ENCODE data around the gene PIMREG. TPM values are rescaled to one million over a fixed set of nuclear protein-coding genes. Genes with fewer than 3 reads are reported as not detected.
A peak's percentile ranks its signal among the peaks of the same experiment; 100 is the strongest.

Gene PIMREG
- total RNA-seq, 1 experiment from 2014 or later, result 46.6 TPM

DNA sequence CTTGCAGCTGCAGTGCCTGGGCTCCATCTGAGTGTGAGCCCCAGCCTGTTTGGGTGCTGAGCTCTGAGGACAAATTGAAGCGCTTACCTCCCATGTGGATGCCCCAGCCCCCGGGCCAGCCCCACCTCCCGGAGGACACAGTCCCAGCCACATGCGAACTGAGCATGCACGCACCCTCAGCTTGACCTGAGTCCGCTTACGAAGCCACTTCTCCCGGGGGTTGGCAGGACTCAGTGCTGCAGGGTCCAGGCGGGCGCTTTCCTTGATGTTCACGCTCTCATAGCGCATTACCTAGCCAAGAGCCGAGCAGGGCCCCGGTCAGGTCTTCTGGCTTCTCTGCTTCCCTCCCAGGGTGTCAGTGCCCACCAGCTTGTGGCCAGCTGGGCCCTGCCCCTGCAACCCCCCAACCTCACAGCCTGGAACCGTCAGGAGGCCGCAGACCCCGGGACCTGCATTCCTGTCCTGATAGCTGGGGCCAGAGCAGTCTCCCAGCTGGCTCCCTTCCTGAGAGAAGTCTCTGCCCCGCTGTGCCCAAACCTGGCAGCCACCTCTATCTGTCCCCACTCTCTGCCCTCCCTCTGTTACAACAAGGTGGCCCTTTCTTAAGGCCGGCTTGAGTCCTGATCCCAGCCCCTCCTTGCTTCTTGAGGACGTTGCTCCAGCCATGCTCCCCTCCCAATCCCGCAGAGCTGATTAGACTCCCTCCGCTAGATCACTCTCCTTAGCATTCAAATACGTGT lies 24.0 kb downstream of the PIMREG start:
- Histone ChIP-seq H3K27me3 (no peaks in the 10 kb centered on the region), H3K36me3 (no peaks in the 10 kb centered on the region), H3K9me3 (no peaks in the 10 kb centered on the region), H3K4me3 (no peak overlapping the region)
- no peak for DNase-seq

DNA sequence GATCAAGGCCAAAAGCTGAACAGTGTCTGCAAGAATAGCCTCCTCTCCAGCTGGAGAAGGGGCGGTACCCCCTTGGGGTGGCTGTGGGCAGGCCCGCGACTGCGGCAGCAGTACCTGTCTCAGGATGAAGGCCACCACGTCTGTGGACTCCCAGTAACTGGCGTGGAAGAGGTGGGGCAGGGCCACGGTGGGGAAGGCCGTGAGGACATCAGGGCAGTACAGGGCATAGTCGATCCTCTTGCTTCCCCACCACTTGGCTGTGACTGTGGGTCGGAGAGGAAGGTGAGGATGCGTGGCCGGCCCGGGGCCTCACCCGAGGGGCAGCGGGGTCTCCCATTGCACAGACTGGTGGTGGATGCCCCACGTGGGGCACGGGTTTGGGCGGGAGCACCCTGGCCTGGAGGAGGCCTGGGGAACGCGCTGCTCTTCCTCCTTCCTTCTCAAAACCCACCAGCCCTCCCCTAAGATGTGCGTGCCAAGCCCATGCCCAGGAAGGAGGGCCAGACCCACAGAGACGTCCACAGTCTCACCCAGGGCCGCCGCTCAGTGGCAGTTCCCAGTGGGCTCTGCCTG lies 26.0 kb downstream of the PIMREG start:
- DNase-seq, result no peak
- H3K4me3 ChIP-seq, result no peak overlapping the region
- H3K27me3 ChIP-seq, result no peaks in the 10 kb centered on the region

DNA sequence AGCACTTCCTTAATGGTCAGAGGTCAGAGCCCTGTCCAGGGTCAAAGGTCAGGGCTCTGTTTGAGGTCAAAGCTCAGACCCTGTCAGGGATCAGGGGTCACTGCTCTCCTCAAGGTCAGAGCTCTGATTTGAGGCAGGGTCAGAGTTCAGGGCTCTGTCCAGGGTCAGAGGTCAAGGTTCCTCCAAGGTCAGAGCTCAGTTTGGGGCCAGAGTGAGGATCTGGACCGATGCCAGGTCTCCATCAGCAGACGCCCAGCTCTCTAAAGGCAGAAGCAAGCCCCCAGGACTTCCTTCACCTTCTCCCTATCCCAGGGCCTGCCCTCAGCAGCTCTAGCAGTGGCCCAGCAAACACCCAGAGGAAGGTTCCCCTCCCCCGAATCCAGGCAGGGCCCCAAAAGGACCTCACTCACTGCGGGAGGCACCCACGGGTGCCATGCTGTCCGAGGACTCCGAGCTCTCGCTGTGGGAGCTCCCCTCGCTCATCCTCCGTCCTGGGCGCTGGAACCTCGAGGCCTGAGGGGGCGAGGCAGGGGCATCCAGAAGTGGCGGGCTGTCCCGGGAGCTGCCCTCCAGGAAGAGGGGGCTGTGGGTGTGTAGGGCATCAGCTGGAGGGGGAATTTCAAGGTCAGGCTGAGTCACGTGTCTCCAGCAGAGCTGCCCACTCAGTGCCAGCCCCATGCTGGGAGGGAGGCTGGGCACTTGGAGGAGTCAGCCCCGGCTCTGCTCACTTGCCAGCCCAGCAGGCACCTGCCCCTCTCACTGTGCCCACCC lies 26.7 kb downstream of the PIMREG start:
- H3K4me3 ChIP-seq, result no peak overlapping the region
- DNase-seq, result peak; percentile 62
- H3K36me3 ChIP-seq, result no peaks in the 10 kb centered on the region
- no peaks in the 10 kb centered on the region for H3K27me3 ChIP-seq
- H3K9me3 ChIP-seq, result no peaks in the 10 kb centered on the region

More for the DNA sequence above, 26.0 kb downstream of the PIMREG start:
- H3K9me3 ChIP-seq, result no peaks in the 10 kb centered on the region
- no peaks in the 10 kb centered on the region for H3K36me3 ChIP-seq

DNA sequence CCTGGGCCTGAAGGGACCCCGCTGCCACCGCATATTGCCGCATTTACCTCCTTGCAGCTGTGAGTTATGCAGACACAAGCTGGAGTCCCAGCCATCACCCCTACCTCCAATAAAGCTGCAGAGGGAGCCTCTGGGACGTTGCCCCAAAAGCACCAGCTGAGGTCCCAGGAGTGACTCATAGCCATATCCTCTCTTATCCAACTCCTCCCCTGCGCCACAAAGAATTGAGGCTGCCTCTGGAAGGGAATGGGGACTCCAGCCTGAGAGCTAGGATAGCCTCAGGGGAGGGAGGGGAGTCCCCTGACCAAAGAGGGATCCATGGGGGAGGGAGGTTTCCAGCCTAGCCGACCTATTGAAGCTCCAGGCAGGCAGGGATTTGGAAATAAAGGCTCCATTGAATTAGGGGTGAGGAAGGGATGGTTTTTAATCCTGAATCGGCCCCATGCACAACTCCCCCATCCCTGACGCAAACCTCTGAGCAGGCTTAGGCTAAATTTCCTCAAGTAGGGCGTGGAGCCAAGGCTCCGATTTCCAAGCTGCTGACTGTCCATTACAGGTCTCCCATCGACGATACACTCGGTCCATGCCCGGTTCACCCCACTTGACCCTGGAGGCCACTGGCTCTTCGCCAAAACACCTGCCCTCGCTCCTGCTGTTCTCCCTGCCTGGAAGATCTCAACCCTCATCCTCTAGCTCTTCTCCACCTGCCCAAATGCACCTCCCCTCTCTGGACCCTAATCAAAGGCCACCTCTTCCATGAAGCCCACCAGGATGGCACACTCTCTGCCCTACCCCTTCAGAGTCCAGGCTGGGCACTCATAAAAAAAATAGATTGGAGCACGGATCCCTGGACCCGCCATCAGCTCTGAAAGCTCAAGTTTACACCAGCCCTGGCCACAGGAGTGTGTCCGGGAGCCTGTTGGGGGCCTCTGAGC lies 27.5 kb downstream of the PIMREG start:
- Histone ChIP-seq H3K9me3 (no peaks in the 10 kb centered on the region), H3K36me3 (no peaks in the 10 kb centered on the region), H3K27me3 (no peaks in the 10 kb centered on the region), H3K4me3 (no peak overlapping the region)
- DNase-seq, result peak; percentile 74

DNA sequence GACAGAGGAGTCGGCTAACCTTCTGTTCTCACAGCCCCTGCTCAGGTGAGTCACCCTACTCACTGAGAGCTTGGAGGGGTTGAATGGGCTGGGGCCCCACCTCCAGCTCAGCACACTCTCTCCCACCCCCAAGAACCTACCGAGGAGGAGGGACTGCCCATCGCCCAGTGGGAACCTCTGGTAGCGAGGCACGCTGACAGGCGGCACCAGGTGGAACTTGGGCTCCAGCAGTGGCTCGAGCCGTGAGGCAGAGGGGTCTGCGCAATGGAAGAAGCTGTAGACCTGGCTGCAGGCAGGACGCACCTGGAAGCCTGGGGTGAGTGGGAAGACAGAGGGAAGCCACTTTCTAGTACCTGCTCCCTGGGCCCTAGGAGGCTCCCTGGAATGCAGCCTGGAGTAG lies 28.3 kb downstream of the PIMREG start:
- Histone ChIP-seq H3K9me3 (no peaks in the 10 kb centered on the region), H3K27me3 (no peaks in the 10 kb centered on the region), H3K36me3 (no peaks in the 10 kb centered on the region), H3K4me3 (no peak overlapping the region)
- no peak for DNase-seq

DNA sequence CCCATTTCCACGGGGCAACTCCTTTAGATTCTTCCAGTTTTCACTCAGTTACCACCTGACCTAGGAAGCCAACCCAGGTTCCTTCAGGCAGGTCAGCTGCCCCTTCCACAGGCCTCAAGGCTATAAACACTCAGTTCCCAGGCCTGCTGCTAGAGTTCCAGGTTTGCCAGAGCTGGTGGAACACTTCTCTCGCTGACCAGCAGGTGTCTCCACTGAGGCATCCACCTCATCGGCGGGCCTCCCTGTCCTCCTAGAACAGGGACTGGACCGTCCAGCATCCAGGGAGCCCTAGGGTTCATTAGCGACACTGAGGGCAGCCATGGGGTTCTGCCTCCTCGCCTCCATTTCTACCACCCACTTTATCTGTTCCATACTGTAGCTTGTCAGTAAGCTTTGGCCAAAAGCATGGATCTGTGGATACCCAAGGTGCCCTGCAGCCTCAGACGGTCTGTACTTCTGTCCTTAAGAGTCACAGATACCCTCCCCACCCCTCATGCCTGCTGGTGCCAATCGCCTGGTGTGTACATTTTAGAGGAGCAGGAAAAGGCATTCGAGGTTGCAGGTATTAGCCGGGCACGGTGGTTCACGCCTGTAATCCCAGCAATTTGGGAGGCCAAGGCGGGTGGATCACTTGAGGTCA lies 29.0 kb downstream of the PIMREG start:
- H3K4me3 ChIP-seq, result no peak overlapping the region
- H3K9me3 ChIP-seq, result no peaks in the 10 kb centered on the region
- peak; percentile 57 for DNase-seq
- H3K36me3 ChIP-seq, result no peaks in the 10 kb centered on the region
- no peaks in the 10 kb centered on the region for H3K27me3 ChIP-seq

DNA sequence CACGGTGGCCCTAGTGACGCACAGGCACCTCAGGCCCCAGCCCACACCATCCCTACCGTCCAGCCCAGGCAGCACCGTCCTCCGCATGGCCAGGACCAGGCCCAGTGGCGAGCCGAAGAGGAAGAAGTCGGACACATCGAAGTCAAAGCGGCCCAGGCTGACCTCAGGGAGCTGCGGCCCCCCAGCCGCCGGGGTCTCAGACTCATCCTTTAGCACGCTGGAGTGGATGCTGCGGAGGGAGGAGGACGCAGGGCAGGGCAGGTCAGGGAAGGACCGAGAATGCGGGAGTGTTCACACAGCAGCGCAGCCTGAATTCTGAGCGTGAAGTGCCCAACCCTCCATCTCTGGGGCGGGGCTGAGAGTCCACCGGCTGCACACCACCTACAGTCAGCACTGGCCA lies 30.1 kb downstream of the PIMREG start:
- H3K9me3 ChIP-seq, result no peaks in the 10 kb centered on the region
- no peaks in the 10 kb centered on the region for H3K36me3 ChIP-seq
- no peak overlapping the region for H3K4me3 ChIP-seq
- DNase-seq, result no peak
- H3K27me3 ChIP-seq, result no peaks in the 10 kb centered on the region

DNA sequence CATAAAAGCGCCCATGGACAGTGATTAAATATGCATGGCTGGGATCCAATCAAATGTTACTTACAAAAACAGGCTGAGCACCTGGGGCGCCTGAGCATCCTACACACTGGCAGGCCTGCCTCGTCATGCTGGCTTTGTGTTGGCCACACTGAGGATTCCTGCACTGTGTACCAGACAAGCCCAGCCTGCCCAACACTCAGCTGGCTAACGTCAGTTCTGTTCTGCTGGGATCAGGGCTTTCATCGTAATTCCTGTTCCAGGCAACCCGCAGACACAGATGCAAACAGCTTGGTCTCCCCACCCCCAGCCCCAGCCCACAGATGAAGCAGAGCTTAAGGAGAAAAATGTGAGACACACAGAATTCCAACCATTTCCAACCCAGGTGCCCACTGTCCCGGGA lies 30.7 kb downstream of the PIMREG start:
- Histone ChIP-seq H3K36me3 (no peaks in the 10 kb centered on the region), H3K4me3 (no peak overlapping the region), H3K27me3 (no peaks in the 10 kb centered on the region), H3K9me3 (no peaks in the 10 kb centered on the region)
- DNase-seq, result no peak

DNA sequence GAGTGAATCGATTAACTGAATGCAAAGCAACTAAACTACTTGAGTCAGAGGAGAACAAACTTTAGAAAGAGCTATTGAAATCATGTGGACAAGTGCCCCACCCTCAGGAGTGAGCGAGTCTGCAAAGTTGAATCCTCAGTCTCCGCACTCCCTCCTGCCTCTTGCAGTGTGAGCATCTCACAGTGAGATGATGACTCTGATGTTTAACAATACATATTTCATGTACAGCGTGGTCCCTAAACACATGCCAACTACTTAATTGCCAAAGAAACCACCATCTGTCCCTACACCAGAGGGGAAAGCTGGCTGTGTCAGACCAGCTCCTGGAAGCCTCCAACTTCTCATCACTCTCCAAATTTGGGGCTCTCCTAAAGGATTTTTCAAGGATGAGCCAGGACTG lies 31.2 kb downstream of the PIMREG start:
- no peaks in the 10 kb centered on the region for H3K36me3 ChIP-seq
- H3K27me3 ChIP-seq, result no peaks in the 10 kb centered on the region
- H3K9me3 ChIP-seq, result no peaks in the 10 kb centered on the region
- H3K4me3 ChIP-seq, result no peak overlapping the region
- no peak for DNase-seq

DNA sequence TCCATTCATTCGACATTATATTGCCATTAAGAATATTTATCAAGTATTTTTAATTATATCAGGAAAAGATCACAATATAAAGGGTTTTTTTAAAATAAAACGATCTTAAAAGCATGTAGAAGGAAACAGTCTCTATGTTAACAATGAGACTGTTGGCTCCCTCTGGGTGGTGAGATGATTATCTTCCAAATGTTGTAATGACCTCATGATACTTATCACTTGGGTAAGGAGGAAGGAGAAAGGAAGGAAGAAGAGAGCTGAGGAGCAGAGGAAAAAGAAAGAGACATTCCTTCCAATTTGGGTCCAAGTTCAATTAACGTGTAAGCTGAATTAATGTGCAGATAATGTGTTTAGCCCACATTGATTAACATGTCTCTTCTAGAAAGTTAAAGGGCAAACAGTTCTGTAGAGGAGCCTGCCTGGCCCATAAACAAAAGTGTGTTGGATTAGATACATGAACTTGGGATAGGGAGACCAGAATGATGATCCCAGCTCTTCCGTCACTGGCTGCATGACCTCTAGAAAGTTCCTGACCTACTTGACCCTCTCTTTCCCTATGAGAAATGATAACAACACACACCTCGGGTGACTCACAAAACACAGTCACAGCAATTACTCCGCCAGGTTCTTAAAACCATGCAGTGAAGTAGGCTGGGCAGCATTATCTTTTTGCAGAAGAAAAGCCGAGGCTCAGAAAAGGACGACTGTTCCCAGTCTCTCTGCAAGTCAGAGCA lies 32.0 kb downstream of the PIMREG start:
- Histone ChIP-seq H3K9me3 (no peaks in the 10 kb centered on the region), H3K4me3 (no peak overlapping the region), H3K36me3 (no peaks in the 10 kb centered on the region), H3K27me3 (no peaks in the 10 kb centered on the region)
- no peak for DNase-seq

DNA sequence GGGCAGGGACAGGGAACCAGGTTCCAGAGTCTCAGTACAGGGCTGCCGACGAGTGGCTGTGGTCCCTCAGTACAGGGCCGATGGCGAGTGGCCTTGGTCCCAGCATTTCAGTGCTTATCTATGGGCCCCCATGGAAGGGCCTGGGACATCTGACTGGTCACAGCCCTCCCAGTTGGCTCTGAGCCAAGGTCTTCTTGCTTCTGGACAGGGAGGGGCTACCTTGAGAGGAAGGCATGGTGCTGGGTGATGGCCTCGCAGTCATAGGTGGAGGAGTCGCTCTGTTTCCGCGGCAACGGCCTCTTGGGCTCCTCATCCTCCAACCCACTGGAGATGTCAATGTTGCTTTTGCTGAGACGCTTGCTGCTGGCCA lies 32.5 kb downstream of the PIMREG start:
- no peaks in the 10 kb centered on the region for H3K27me3 ChIP-seq
- no peaks in the 10 kb centered on the region for H3K9me3 ChIP-seq
- no peak overlapping the region for H3K4me3 ChIP-seq
- H3K36me3 ChIP-seq, result no peaks in the 10 kb centered on the region
- no peak for DNase-seq

DNA sequence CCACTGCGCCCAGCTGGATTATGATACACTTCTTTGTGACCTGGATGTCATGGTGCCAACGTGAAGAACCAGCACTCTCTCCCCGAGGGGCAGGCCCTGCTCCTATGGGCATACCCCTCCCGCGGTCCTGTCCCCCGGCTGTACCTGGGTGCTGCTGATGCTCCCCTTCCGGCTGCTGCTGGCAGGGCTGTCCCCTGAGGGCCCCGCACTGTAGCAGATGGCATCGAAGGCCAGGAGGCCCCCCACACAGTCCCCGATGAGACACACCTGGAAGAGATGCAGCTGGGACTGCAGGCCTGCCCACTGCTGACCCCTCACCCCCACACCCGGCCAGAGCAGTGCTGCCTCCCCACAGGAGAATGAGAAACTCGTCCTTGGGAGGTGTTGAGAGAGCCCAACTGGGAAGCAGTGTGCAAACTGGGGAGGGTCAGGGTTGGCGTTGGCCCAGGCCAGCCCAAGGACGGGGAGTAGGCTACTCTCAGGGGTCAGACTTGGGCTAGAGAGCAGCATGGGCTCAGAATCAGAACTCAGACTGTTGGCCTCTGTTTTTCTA lies 33.7 kb downstream of the PIMREG start:
- DNase-seq, result no peak

DNA sequence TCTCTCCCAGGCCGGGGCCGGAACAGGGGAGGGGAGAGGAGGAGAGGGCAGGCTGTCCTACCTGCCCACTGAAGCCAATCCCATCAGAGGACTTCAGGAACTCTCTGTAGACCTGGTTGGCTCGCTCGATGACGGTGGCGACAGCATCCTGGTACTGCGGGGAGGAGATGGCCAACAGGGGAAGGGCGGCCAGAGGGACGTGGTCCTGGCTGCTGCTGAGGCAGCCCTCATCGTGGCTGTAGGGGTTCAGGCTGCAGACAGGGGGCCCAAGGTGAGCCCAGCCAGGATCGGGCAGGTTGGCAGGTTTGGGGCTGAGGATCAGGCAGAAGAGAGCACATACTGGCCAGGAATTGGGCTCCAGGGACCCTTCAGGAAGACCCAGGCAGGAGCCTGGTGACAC lies 34.2 kb downstream of the PIMREG start:
- Histone ChIP-seq H3K27me3 (no peaks in the 10 kb centered on the region), H3K9me3 (no peaks in the 10 kb centered on the region), H3K4me3 (no peak overlapping the region), H3K36me3 (no peaks in the 10 kb centered on the region)
- DNase-seq, result no peak

More for the DNA sequence above, 33.7 kb downstream of the PIMREG start:
- no peaks in the 10 kb centered on the region for H3K36me3 ChIP-seq
- no peak overlapping the region for H3K4me3 ChIP-seq
- no peaks in the 10 kb centered on the region for H3K27me3 ChIP-seq
- no peaks in the 10 kb centered on the region for H3K9me3 ChIP-seq

DNA sequence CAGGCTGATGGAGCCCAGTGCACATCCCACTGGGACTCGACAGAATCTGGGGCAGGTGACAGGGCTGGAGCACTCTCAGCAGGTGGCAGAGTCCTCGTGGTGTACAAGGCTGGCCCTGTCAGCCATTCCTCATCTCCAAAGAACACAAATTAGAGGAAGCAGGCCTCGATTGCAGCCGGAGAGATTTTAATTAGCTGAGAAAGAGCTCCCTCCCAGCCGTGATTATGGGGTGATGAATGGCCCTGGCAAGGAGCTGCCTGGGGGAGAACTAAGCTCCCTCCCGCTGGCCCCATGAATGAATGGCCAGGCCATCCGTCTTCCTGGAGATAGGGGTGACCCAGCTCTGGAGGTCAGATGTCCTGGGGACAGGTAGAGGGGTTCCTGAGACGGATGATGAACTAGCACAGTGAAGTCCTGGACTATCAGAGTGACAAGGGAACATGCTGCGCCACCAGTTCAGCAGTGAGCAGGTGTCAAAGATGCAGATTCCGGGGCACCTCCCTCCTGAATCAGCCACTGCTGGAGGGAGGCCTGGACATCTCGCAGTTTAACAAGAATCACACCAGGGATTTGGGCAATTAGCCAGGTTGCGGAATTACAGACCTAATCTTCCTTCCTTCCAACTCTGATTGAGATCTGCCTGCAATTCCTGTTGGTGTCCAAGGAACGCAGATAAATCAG lies 35.5 kb downstream of the PIMREG start:
- no peaks in the 10 kb centered on the region for H3K27me3 ChIP-seq
- no peak for DNase-seq
- no peaks in the 10 kb centered on the region for H3K36me3 ChIP-seq
- H3K9me3 ChIP-seq, result no peaks in the 10 kb centered on the region
- no peak overlapping the region for H3K4me3 ChIP-seq

DNA sequence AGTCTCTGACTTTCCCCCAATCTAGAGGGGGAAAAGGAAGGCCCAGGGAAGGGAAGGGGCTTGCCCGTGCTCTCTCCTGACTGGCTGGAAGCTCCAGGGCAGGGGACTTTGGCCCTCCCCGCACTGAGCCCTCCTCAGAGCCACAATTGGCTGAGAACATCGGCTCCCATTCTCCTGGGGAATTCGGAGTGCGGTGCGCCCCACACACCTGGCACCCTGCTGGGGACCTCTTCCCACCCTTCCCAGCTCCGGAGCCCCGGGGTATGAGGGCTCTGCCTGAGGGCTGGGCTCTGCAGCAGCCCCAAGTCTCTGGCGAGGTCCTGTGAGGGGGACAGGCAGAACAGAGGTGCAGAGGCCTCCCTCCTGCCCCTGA lies 36.0 kb downstream of the PIMREG start:
- no peak for DNase-seq
- no peak overlapping the region for H3K4me3 ChIP-seq
- H3K36me3 ChIP-seq, result no peaks in the 10 kb centered on the region
- H3K27me3 ChIP-seq, result no peaks in the 10 kb centered on the region
- H3K9me3 ChIP-seq, result no peaks in the 10 kb centered on the region

Data from MG63 (cell line).